ENCODE measurements around the gene LRRC40.

Gene LRRC40

GRCh38 chr1:70115315-70115714, 90.1 kb downstream of the LRRC40 start:
- no peak overlapping the region for H3K27ac ChIP-seq
- no peak for TF ChIP-seq CTCF (conservative IDR thresholded peaks at IDR 0.05)

- TF ChIP-seq CTCF (conservative IDR thresholded peaks at IDR 0.05) = no peak
- no peak overlapping the region for H3K27ac ChIP-seq
Measured at GRCh38 chr1:70112838-70113237, 92.5 kb downstream of the LRRC40 start.

- no peak for TF ChIP-seq CTCF (conservative IDR thresholded peaks at IDR 0.05)
- no peak overlapping the region for H3K27ac ChIP-seq
Measured at GRCh38 chr1:70109241-70109640, 96.1 kb downstream of the LRRC40 start.

GRCh38 chr1:70103770-70104169, 101.6 kb downstream of the LRRC40 start:
- H3K27ac ChIP-seq = no peak overlapping the region
- no peak for TF ChIP-seq CTCF (conservative IDR thresholded peaks at IDR 0.05)

GRCh38 chr1:70101774-70102173, 103.6 kb downstream of the LRRC40 start:
- TF ChIP-seq CTCF (conservative IDR thresholded peaks at IDR 0.05) = no peak
- no peak overlapping the region for H3K27ac ChIP-seq

GRCh38 chr1:70101231-70101630, 104.1 kb downstream of the LRRC40 start:
- no peak for TF ChIP-seq CTCF (conservative IDR thresholded peaks at IDR 0.05)
- no peak overlapping the region for H3K27ac ChIP-seq

Measured in VCaP (cell line).